GM10248 (cell line): ENCODE results near the gene SNAI3.
A peak's percentile ranks its signal among the peaks of the same experiment; 100 is the strongest.

ENCODE experiments used
- CTCF ChIA-PET: fragments of 300-600 bp; sonication (Branson Sonifier 250); formaldehyde crosslinking; extraction: SDS; loops from one replicate; lab custom pipeline; 2021; ENCODE audit warnings: antibody characterized with exemption; lab: Yijun Ruan, JAX
- POLR2A ChIA-PET: fragments of 350-650 bp; sonication (Branson Sonifier 250); formaldehyde crosslinking; extraction: SDS; loops from one replicate; lab custom pipeline; 2020; ENCODE audit warnings: antibody characterized with exemption; lab: Yijun Ruan, JAX
- DNase-seq: peaks from one replicate; pipeline ENCODE4 v3.0.0; 2012; ENCODE audit errors: extremely low spot score
- CTCF ChIP-seq: IDR thresholded peaks from 2 replicates; pipeline ENCODE4 v1.5.1; 2012; ENCODE audit warnings: mild to moderate bottlenecking, low read depth; ENCODE audit errors: extremely low read depth, missing control alignments, control extremely low read depth

SNAI3 gene

GRCh38 chr16:88678224-88678979 lies 7.9 kb downstream of the SNAI3 start:
- ChIA-PET POLR2A (no interaction called here), CTCF (no interaction called here)
- TF ChIP-seq CTCF: no peak
- DNase-seq: no peak

- DNase-seq: no peak
- no peak for TF ChIP-seq CTCF
- ChIA-PET CTCF (interaction anchor here (1.0 kb wide), 1 partner anchor 60 kb away, joined by 3 read pairs; no protein-coding TSS in a partner anchor), POLR2A (no interaction called here)
Observed at GRCh38 chr16:88677721-88678120, 8.6 kb downstream of the SNAI3 start.

GRCh38 chr16:88676502-88677242 lies 9.6 kb downstream of the SNAI3 start:
- POLR2A ChIA-PET: no interaction called here
- TF ChIP-seq CTCF: no peak
- CTCF ChIA-PET: interaction anchor here (1.0 kb wide), 1 partner anchor 61 kb away, joined by 3 read pairs; no protein-coding TSS in a partner anchor
- no peak for DNase-seq

- CTCF ChIA-PET: interaction anchor here (1.0 to 1.4 kb wide), 5 partner anchors 9 to 493 kb away, joined by 3 to 4 read pairs (median 3); no protein-coding TSS in a partner anchor
- no peak for TF ChIP-seq CTCF
- POLR2A ChIA-PET: interaction anchor here (0.6 to 0.9 kb wide), 2 partner anchors 20 to 37 kb away, joined by 3 to 4 read pairs; no protein-coding TSS in a partner anchor
- peak; percentile 75 for DNase-seq
Observed at GRCh38 chr16:88673716-88674379, 12.5 kb downstream of the SNAI3 start.

GRCh38 chr16:88672776-88673175 lies 13.5 kb downstream of the SNAI3 start:
- TF ChIP-seq CTCF: no peak
- DNase-seq: no peak
- ChIA-PET POLR2A (no interaction called here), CTCF (interaction anchor here (1.3 to 1.9 kb wide), 3 partner anchors 9 to 31 kb away, joined by 5 to 9 read pairs (median 6); partner anchors contain the start of gene MVD)

GRCh38 chr16:88671806-88672205 lies 14.5 kb downstream of the SNAI3 start:
- DNase-seq: no peak
- POLR2A ChIA-PET: no interaction called here
- no peak for TF ChIP-seq CTCF
- CTCF ChIA-PET: interaction anchor here (1.0 to 1.9 kb wide), 3 partner anchors 8 to 15 kb away, joined by 3 to 9 read pairs (median 5); partner anchors contain the start of gene MVD
